Fibroblast of skin of back (primary cell): Measurements from ENCODE around the gene NR1H2.
A peak's percentile ranks its signal among the peaks of the same experiment; 100 is the strongest.
"Not testable (repeated sequence)": the region's sequence is repeated elsewhere in the genome, so short reads cannot be mapped to it uniquely, and the experiment has no call there.

Source experiments
- DNase-seq: peaks from one replicate; pipeline ENCODE4 v3.0.0-alpha.2; 2013

The NR1H2 gene

DNA sequence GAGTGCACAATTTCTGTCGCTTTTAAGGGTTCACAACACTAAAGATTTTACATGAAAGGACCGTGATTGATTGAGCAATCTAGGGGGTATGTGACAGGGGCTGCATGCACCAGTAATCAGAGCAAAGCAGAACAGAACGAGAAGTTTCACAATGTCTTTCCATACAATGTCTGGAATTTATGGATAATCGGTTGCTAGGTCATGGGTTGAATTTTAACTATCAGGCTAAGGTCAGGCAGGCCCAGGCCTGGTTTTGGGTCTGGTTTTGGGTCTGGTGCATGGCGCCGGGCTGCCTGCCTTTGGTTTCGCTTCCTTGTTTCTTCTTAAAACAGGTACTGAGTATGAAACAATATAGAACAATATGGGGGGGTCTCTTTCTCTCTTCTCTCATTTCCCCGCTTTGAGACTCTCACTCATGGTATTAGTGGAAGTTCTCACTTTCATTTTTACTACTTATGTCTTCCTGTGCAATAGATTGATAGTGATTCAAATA lies 29.1 kb upstream of the NR1H2 start:
- not testable (repeated sequence) for DNase-seq

DNA sequence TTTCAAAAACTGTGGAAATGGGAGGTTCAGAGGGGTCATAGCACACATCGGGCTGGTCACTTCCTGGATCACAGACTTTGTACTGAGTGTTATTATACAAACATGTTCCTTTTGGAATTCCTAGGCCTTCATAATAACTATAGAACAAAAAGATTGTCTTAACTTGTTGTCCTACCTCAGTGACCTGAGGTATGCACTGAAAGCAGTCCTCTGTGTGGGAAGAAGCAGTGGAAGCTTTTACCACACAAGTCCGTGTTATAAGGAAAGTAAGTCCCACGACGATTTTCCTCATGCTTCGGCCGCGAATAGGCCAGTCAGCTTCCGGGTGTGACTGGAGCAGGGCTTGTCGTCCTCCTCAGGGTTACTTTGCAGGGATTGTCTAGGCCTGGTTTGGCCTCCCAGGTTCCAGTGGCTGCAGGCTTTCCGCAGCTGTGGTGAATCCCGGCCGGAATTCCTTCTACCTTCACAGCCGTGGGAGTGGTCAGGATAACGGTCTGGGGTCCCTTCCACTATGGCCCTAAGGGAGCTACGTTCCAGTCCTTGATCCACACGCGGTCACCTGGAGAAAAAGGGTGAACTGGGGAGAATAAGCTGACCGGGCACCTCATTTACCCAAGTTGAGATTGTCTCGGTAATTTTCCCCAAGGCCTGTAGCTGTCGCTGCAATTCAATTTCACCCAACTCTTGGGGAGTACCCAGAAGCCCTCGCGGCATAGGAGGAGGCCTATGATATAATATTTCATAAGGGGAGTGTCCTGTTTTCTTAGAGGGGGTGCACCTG lies 26.8 kb upstream of the NR1H2 start:
- no peak for DNase-seq

DNA sequence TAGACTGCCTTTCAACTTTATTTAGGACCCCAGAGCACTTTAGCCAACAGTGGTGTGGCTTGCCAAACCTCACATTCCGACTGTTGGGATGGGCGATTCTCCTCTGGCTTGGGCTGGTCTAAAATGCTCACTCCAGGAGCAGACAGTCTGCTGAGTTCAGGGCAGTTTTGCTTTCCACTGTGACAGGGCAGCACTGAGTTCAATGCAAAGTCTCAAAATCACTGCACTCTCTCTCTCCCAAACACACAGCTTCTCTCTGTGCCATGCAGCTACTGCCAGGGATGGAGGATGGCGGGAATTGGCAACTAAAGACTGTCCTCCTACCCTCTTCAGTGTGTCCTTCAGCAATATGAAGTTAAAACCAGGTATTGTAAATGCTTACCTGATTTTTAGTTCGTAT lies 24.0 kb upstream of the NR1H2 start:
- no peak for DNase-seq

DNA sequence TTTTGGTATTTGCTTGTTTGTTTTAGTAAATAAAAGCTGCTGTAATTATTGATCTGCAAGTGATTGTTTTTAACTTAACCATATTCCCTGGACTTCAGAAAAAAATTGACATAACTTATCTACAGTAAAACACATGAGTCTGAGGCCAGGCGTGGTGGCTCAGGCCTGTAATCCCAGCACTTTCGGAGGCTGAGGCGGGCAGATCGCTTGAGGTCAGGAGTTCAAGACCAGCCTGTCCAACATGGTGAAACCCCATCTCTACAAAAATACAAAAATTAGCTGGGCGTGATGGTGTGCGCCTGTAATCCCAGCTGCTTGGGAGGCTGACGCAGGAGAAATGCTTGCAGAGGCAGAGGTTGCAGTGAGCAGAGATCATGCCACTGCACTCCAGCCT lies 22.8 kb upstream of the NR1H2 start:
- DNase-seq = not testable (repeated sequence)

DNA sequence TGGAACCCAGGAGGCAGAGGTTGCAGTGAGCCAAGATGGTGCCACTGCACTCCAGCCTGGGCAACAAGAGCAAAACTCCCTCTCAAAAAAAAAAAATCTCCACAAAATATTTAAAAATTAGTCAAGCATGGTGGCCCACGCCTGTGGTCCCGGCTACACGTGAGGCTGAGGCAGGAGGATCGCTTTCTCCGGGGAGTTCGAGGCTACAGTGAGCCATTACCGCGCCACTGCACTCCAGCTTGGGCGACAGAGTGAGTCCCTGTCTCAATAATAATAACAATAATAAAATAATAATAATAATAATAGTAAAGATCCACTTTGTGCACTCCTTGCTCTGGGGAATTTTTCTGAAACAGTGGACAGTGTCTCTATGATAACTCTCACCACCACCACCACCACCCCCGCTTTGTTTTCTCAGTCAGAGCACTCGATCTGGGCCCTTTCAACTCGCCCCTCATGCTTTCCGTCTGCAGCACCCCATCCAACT lies 19.5 kb upstream of the NR1H2 start:
- no peak for DNase-seq

DNA sequence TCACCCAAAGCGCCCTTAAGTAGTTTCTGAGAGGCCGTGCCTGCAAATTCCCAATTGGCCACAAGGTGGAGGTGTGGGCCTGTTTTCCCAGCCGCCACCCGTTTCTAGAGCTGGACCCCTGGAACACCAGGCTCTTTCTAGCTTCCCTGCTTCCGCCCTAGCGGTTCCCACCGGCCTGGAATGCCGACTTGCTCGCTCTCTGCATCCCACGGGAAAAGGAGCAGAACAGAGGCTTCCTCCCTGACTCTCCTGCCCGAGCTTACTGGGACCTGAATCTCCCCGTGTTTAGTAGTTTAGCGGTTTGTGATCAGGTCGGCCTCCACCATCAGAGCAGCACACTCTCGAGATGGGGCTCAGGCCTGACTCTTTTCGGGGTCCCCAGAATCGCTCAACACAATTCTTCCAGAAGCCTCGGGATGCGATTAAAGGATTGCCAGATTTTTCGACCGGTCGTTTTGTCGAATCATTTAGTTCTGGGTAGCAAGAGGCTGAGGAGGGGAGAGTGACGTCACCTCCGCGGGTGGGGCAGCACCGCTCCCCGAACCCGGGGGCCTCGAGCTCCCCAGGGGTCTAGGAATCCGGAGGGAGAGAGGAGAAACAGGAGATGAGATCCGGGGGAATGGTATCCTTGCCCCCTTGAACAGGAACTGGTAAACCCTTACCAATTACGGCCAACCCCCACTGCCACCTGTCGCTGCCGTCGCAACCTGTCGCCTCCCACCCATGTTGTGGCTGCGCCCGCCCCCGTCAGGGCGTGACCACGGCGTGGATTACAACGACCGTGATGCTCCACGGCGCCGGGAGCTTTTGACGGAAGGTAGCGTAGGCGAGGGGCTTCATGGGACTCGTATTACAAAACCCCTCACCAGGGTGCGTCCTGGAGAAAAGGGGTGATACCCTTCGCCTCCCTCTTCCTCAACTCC lies 18.8 kb upstream of the NR1H2 start:
- peak; percentile 72 for DNase-seq

DNA sequence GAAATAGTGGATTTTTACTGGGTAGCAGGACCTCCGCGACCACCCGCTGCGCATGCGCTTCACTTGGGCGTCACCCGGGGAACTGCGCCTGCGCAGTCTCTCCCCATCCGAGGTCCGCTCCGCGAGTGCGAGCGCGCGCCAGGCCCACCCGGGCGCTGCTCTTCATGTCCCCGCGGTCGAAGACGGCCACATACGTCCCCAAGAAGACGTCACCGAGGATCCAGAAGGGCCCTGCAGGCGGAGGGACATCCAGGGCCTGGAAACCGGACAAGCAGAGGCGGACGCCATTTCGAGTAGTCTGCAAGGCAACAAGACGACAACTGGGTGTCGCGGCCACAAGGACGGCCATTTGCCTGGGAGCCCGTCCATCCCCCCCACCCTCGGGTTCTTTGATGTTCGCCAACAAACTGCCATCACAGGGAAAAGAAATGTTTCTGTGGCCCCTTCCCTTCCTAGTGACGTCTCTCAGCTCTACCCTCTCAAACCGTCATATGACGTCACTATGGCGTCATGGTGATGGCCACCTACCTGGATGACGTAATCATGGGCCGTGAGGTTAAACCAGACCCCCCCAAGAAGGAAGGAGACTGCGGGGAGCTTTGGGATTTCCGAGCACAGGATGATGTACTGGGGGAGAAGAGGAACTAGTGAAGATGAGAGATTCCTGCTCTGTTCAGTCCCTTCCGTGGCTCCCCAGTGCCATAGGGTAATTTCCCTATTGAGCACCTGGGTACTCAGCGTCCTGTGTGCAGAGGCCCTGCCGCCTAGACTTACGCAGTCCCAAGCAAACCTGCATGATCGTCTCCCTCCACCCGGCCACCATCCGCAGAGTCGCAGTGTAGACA lies 17.6 kb upstream of the NR1H2 start:
- peak; percentile 41 for DNase-seq

DNA sequence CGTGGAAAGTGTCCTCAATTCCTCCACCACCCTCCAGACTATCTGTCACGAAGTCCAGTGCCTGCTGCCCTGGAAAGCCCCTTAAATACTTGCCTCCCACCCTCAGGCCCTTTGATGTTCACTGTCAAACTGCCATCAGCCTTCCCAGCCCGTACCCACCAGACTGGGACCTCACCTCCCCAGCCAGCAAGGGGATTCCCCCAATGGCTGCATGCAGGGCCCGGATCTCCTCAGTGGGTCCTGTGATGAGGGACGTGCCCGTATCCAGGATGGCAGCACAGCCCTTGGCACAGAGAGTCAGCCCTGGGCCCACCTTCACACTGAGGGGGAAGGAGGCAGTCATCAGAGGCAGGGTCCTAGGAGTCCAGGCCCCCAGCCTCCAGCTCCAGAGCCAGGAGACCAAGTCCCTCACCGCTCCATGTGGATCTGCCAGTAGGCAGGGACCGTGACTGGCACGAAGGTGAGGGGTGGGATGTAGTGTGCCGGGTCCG lies 16.9 kb upstream of the NR1H2 start:
- no peak for DNase-seq

DNA sequence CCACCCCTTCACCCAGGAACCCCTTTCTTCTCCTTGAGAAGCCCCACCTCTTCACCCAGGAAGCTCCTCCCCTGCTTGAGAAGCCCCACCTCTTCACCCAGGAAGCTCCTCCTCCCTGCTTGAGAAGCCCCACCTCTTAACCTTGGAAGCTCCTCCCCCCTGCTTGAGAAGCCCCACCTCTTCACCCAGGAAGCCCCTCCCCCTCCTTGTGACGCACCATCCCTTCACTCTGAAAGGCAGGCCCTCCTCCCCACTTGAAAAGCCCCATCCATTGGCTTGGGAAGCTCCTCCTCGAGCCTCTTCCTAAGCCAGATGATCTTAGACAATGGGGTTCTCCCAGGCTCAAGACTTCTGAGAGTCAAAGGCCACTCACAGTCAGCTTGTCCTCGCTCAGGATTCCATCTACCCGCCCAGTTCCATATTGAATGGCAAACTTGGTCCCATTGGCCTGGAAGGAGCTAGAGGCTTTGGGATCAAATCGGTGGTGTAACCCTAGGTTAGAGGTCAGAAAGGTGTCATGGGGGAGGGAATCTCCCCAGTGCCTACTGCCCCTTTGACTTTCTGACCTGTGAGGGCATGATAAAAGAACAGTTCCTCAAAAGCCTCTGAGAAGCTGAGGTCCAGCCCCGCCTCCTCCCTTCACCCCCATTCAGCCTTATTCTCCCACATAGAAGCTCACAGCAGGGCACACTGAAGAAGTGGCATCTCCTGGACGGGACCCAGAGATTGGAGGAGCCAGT lies 14.8 kb upstream of the NR1H2 start:
- DNase-seq = no peak

DNA sequence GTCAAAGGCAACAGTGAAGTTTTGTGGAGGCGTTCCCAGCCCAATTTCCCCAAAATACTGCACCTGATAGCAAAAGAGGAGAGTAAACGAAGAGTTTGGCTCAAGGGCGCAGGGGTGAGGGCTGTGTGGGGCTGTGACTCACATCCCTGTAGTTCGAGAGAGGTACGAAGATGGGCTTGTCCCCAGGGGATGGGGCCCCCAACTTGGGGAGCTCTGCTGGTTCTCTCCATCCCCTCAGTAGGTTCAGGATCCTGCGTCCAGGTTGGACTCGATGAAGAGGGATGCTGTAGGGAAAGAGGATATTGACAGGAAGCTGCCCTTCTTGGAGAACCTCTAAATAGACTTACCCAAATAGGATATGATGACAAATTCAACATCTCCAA lies 14.2 kb upstream of the NR1H2 start:
- no peak for DNase-seq

DNA sequence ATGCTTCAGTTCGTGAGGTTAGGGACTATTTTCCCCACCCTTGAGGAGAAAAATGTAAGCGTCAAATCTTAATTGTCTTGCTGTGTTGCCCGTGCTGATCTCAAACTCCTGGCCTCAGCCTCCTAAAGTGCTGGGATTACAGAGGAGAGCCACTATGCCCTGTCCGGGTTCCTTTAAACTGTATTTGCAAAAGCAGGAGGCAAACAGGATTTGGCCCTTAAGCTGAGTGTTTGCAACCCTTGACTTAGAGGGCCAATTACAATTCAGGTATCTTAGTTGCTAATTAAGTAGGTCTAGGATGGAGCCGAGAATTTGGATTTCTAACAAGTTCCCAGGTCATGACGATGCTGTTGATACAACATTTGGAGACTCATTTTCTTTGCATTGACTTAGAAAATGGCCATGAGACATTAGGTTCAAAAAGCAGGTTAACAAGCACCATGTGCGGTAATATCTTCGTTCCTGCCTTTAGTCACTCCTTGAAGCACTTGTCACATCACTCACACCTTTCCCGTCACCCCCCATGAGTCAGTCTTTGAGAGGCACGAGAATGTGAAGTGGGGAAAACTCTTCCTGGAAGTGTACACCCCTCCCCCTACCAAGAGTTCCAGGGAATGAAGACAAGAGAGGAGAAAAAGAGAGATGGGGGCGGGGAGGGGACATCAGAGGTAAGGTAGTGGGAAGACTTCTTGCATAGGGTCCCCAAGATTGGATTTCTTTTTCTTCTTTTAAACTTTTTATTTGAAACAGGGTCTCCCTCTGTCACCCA lies 13.4 kb upstream of the NR1H2 start:
- no peak for DNase-seq

DNA sequence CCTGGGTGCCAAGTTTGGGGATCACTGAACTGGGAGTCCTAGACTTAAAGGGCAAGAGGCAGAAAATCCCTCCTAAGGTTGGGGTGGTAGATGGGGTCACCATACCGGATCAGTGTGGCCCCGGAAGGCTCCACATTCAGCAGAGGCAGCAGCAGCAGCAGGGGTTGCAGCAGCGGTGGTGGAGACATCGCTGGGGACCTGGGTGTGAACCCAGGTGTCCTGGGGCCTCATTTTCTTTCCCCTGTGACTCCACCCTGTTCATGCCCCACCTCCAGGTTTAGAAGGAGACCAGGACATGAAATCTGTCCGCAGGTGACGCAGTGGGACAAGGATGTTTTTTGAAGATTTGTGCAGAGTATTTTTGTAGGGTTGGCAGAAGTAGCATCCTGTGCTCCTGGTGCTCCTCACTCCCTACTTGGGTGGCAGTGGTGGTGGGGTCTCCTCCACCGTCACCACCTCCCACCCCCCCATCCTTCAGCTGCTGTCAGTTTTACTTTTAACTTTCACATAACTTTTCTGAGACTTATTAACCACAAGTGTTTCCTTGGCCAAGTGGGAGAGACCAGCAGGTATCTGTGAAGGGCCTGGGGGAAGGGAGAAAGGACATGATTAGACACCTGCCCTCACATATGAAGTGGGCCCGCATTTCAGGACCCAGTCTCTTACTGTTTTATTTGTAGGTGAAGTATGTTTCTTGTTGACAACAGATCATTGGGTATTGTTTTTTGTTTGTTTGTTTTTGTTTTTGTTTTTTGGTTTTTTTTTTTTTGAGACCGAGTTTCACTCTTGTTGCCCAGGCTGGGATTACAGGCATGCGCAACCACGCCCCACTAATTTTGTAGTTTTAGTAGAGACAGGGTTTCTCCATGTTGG lies 10.6 kb upstream of the NR1H2 start, which contains the start of gene NAPSA:
Gene NAPSA (minus strand): TSS at position 206 of the 873 bp plus-strand sequence. CDS start 18 bp downstream, at position 188.
- DNase-seq = no peak

DNA sequence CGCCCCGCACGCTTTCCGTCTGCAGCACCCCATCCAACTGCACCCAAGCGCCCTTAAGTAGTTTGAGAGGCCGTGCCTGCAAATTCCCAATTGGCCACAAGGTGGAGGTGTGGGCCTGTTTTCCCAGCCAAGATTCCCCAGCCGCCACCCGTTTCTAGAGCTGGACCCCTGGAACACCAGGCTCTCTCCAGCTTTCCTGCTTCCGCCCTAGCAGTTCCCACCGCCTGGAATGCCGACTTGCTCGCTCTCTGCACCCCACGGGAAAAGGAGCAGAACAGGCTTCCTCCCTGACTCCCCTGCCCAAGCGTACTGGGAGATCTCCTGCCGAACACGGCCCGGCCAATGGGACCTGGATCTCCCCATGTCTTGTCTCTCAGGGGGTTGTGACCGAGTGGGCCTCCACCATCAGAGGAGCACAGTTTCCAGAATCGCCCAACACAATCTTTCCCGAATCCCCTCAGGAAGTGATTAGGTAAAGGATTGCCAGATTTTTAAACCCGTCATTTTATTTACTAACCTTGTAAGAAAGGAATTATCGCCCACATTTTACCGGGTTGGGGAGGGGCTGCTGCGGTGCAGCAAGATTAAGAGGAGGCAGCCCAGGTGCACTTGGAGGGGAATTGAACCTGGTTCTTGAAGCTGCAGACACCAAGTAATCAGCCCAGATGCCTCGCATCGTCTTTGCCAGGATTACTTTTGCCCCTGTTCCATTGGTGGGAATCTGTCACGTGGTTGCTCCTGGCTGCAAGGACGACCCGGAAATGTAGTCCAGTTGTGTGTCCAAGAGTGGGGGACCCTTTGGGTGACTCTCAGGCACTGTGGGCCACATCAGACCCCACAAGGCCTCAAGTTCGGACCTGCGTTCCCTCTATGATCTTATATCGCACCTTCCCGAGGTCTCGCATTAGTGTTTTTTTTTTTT lies 7.3 kb upstream of the NR1H2 start:
- peak; percentile 86 for DNase-seq

DNA sequence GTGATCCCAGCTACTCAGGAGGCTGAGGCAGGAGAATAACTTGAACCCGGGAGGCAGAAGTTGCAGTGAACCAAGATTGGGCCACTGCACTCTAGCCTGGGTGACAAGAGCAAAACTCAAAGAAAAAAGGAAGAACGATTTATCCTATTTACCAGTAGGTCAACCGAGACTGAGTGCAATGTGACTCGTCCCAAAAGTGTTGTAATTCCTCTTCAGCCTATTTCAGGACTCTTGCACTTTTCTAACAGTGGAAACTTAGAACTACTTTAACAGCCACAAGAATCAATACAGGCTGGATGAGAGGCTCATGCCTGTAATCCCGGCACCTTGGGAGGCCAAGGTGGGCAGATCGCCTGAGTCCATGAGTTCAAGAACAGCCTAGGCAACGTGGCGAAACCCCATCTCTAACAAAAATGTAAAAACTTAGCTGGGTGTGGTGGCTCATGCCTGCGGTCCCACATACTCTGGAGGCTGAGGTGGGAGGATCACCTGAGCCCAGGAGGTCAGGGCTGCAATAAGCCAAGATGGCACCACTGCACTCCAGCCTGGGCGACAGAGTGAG lies 4.3 kb upstream of the NR1H2 start:
- DNase-seq = no peak

DNA sequence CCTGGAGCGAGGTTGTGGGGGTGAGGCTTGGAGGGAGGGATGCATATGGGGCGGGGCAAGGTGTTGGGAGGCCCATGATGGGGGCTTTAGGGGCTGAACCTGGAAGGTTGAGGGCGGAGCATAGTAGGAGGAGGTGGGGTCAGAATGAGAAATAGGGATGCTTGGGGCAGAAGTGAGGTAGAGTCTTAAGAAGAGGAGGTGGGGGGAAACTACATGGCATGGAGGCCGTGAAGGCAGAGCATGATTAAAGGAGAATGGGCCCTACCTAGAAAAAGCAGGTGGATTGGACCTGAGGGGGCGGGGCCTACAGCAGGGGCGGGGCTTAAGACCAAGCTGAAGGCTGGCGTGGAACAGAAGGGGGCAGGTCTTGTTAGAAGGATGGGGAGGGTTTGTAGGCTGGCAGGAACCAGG lies 799 bp downstream of the NR1H2 start:
- DNase-seq = no peak

DNA sequence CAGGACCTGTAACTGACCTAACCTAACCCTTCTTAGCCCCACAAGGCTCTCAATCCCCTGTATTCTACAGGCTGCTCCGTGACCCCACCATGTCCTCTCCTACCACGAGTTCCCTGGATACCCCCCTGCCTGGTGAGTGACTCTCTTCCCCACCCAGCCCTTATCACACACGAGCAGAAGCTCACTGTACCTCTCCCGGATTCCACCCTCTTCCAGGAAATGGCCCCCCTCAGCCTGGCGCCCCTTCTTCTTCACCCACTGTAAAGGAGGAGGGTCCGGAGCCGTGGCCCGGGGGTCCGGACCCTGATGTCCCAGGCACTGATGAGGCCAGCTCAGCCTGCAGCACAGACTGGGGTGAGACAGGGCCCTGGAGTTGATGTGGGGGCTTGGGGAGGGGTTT lies 1.3 kb downstream of the NR1H2 start:
- no peak for DNase-seq

DNA sequence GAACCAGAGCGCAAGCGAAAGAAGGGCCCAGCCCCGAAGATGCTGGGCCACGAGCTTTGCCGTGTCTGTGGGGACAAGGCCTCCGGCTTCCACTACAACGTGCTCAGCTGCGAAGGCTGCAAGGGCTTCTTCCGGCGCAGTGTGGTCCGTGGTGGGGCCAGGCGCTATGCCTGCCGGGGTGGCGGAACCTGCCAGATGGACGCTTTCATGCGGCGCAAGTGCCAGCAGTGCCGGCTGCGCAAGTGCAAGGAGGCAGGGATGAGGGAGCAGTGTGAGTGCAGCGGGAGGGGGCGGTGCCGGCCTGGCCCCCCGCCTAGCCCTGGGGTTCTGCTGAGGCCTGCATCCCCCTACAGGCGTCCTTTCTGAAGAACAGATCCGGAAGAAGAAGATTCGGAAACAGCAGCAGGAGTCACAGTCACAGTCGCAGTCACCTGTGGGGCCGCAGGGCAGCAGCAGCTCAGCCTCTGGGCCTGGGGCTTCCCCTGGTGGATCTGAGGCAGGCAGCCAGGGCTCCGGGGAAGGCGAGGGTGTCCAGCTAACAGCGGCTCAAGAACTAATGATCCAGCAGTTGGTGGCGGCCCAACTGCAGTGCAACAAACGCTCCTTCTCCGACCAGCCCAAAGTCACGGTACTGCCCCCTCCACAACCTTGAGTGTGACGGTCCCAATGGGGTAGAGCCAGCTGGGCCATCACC lies 2.1 kb downstream of the NR1H2 start:
- no peak for DNase-seq

DNA sequence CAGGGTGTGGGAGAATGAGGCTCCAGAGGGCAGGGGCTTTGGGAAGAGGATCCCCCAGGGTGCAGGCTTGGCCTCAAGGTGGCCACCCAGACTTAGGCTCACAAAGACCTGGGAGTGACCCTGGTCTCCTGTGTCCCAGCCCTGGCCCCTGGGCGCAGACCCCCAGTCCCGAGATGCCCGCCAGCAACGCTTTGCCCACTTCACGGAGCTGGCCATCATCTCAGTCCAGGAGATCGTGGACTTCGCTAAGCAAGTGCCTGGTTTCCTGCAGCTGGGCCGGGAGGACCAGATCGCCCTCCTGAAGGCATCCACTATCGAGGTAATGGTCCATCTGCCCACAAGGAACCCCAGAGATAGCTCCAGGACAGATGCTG lies 2.6 kb downstream of the NR1H2 start:
- DNase-seq = no peak
